OCI-LY1 (cell line): Measurements from ENCODE around the gene ANXA6.

Source experiments
- H2AFZ ChIP-seq: fragments of 200-600 bp; sonication (generic), shearing (Covaris generic); 2 replicates; pipeline ENCODE4 v1.6.0; 2014; ENCODE audit warnings: antibody characterized with exemption, mild to moderate bottlenecking, low read length
- H3F3A ChIP-seq: fragments of 200-600 bp; sonication (generic), shearing (Covaris generic); 2 replicates; pipeline ENCODE4 v1.6.0; 2014; ENCODE audit warnings: mild to moderate bottlenecking, antibody characterized with exemption, low read length, moderate library complexity; ENCODE audit not compliant: insufficient read depth
- H3K27ac ChIP-seq: fragments of 200-600 bp; sonication (generic); 2 replicates; pipeline ENCODE4 v1.5.1; 2014; ENCODE audit warnings: low read length, mixed run types, mild to moderate bottlenecking, low read depth; ENCODE audit not compliant: poor library complexity, severe bottlenecking
- H3K27me3 ChIP-seq: fragments of 200-600 bp; sonication (generic); 2 replicates; pipeline ENCODE4 v1.6.0; 2014; ENCODE audit warnings: antibody characterized with exemption, mild to moderate bottlenecking, low read length, moderate library complexity; ENCODE audit not compliant: insufficient read depth
- H3K36me3 ChIP-seq: fragments of 200-600 bp; sonication (generic); 2 replicates; pipeline ENCODE4 v1.6.1; 2014; ENCODE audit warnings: mild to moderate bottlenecking, antibody characterized with exemption, low read length, moderate library complexity, mixed read lengths; ENCODE audit not compliant: insufficient read depth
- H3K4me1 ChIP-seq: fragments of 200-600 bp; sonication (generic); 2 replicates; pipeline ENCODE4 v1.5.1; 2014; ENCODE audit warnings: mild to moderate bottlenecking, low read length, moderate library complexity; ENCODE audit not compliant: insufficient read depth, severe bottlenecking
- H3K4me2 ChIP-seq: fragments of 200-600 bp; sonication (generic), shearing (Covaris generic); 2 replicates; pipeline ENCODE4 v1.6.1; 2014; ENCODE audit warnings: low read length
- H3K4me3 ChIP-seq: fragments of 200-600 bp; sonication (generic); 2 replicates; pipeline ENCODE4 v1.5.1; 2014; ENCODE audit warnings: low read length, low read depth, mild to moderate bottlenecking, mixed read lengths; ENCODE audit not compliant: poor library complexity, severe bottlenecking
- H3K79me2 ChIP-seq: fragments of 200-600 bp; shearing (Covaris generic); 2 replicates; pipeline ENCODE4 v1.6.1; 2016; ENCODE audit warnings: mixed run types, low read length, mixed read lengths; ENCODE audit not compliant: insufficient read depth
- H3K9ac ChIP-seq: fragments of 200-600 bp; sonication (generic), shearing (Covaris generic); 2 replicates; pipeline ENCODE4 v1.6.1; 2014; ENCODE audit warnings: mild to moderate bottlenecking, low read length, mixed read lengths
- H3K9me2 ChIP-seq: fragments of 200-600 bp; sonication (generic), shearing (Covaris generic); 2 replicates; pipeline ENCODE4 v1.6.1; 2014; ENCODE audit warnings: low read depth, mild to moderate bottlenecking, low read length, mixed read lengths
- H3K9me3 ChIP-seq: fragments of 200-600 bp; shearing (Covaris generic); 2 replicates; pipeline ENCODE4 v1.6.1; 2014; ENCODE audit warnings: low read length, mixed read lengths
- H4K20me1 ChIP-seq: fragments of 200-600 bp; sonication (generic), shearing (Covaris generic); 2 replicates; pipeline ENCODE4 v1.6.0; 2016; ENCODE audit warnings: mild to moderate bottlenecking, low read length; ENCODE audit not compliant: insufficient read depth
- CTCF ChIP-seq: fragments of 200-600 bp; sonication (generic), shearing (Covaris generic); IDR thresholded peaks from 2 replicates; pipeline ENCODE4 v1.5.1; 2017; ENCODE audit warnings: mild to moderate bottlenecking, antibody characterized with exemption, low read length, moderate library complexity, mixed read lengths
- EZH2 ChIP-seq: fragments of 200-600 bp; sonication (generic), shearing (Covaris generic); IDR thresholded peaks from 2 replicates; pipeline ENCODE4 v1.8.0; 2017; ENCODE audit warnings: borderline replicate concordance, mixed run types, mild to moderate bottlenecking, antibody characterized with exemption, low read length, moderate library complexity, mixed read lengths

The ANXA6 gene

GRCh38 chr5:151146061-151146460 lies 11.5 kb downstream of the ANXA6 start:
- Histone ChIP-seq H3K9me3 (no peaks in the 10 kb centered on the region), H3K27me3 (no peaks in the 10 kb centered on the region; the same call in 1 of the 2 replicates), H3K4me1 (peaks cover 26% of the 10 kb centered on the region), H3K36me3 (no peaks in the 10 kb centered on the region), H3K9ac (no peak overlapping the region), H3K4me3 (no peak overlapping the region), H3K79me2 (no peaks in the 10 kb centered on the region), H3K9me2 (no peaks in the 10 kb centered on the region), H3K4me2 (no peak overlapping the region), H2AFZ (no peak overlapping the region), H4K20me1 (no peaks in the 10 kb centered on the region), H3K27ac (no peak overlapping the region), H3F3A (no peaks in the 10 kb centered on the region)
- TF ChIP-seq EZH2 (no peak), CTCF (no peak)

GRCh38 chr5:151144922-151145321 lies 12.7 kb downstream of the ANXA6 start:
- no peaks in the 10 kb centered on the region for H3K79me2 ChIP-seq
- no peaks in the 10 kb centered on the region for H3F3A ChIP-seq

GRCh38 chr5:151144275-151144674 lies 13.3 kb downstream of the ANXA6 start:
- no peaks in the 10 kb centered on the region for H4K20me1 ChIP-seq
- H3K27ac ChIP-seq = no peak overlapping the region
- H3K4me2 ChIP-seq = no peak overlapping the region
- H3K79me2 ChIP-seq = no peaks in the 10 kb centered on the region
- H3K4me1 ChIP-seq = peaks cover 9% of the 10 kb centered on the region
- no peaks in the 10 kb centered on the region for H3F3A ChIP-seq
- H3K9me3 ChIP-seq = no peaks in the 10 kb centered on the region
- H3K36me3 ChIP-seq = no peaks in the 10 kb centered on the region
- H2AFZ ChIP-seq = no peak overlapping the region
- no peak overlapping the region for H3K4me3 ChIP-seq
- no peaks in the 10 kb centered on the region for H3K9me2 ChIP-seq
- no peak overlapping the region for H3K9ac ChIP-seq
- no peaks in the 10 kb centered on the region; the same call in 1 of the 2 replicates for H3K27me3 ChIP-seq
- TF ChIP-seq CTCF (no peak), EZH2 (no peak)

More at GRCh38 chr5:151144922-151145321, 12.7 kb downstream of the ANXA6 start:
- Histone ChIP-seq H3K36me3 (no peaks in the 10 kb centered on the region), H3K27ac (no peak overlapping the region), H3K9ac (no peak overlapping the region), H3K4me3 (no peak overlapping the region), H2AFZ (no peak overlapping the region), H3K4me1 (peaks cover 14% of the 10 kb centered on the region), H3K4me2 (no peak overlapping the region), H3K9me2 (no peaks in the 10 kb centered on the region), H3K27me3 (no peaks in the 10 kb centered on the region; the same call in 1 of the 2 replicates), H4K20me1 (no peaks in the 10 kb centered on the region), H3K9me3 (no peaks in the 10 kb centered on the region)
- TF ChIP-seq CTCF (no peak), EZH2 (no peak)
